Left colon (tissue), 2 donors: ENCODE measurements around the gene PRG3. TPM values are rescaled to one million over a fixed set of nuclear protein-coding genes. Genes with fewer than 3 reads are reported as not detected.
"Not testable (repeated sequence)": the region's sequence is repeated elsewhere in the genome, so short reads cannot be mapped to it uniquely, and the experiment has no call there.

Source experiments
- ATAC-seq: fragments of 200-7000 bp; cut with Tn5 transposase; one replicate; pipeline ENCODE4 v1.9.1; 2020; ENCODE audit warnings: mild to moderate bottlenecking, moderate library complexity
- DNase-seq, 2 donors: peaks; one replicate each; pipeline ENCODE4 v3.0.0-alpha.2; 2020
- intact Hi-C, 2 donors: fragments of 100-400 bp; cut with DNase I in 1 of 2; cut with micrococcal nuclease in 1 of 2; formaldehyde crosslinking; loops; one replicate each; pipeline versions ENCODE4 v1.11.2 to v1.14.0; 2022; cut with DNase I, micrococcal nuclease
- total RNA-seq, 2 donors: library from RNA; stranded (reverse); fragmentation: NEBNext Ultra II Directional; extraction: Animal tissue kit (Norgen Biotek cat#: 25700); gene quantifications; one replicate each; pipeline ENCODE4 v1.2.1, GENCODE V29; 2021
- donor health status: DM: no; HTN: no; CAD: no.
- donor health status: DM: yes; HTN: yes; CAD: no.

Gene PRG3
- total RNA-seq, 2 donors from 2014 or later: not detected

DNA sequence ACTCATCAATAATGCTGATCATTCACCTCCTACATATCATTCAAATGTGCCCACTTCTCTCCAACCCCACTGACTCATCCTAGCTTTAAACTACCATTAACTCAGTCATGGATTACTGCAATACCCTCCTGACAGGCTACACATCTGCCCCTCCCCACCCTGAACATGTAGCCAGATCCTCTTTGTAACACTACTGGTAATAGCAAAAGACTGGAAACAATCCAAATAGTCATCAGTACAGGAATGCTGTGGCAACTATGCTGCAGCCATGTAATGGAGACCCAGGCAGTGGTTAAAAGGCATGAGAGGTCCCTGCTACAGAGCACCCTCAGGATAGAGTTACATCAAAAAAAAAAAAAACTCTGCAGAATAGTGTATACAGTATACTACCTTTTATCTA lies 29.3 kb upstream of the PRG3 start:
- intact Hi-C loops: no loop called here
- no peak for ATAC-seq
- no peak for DNase-seq

DNA sequence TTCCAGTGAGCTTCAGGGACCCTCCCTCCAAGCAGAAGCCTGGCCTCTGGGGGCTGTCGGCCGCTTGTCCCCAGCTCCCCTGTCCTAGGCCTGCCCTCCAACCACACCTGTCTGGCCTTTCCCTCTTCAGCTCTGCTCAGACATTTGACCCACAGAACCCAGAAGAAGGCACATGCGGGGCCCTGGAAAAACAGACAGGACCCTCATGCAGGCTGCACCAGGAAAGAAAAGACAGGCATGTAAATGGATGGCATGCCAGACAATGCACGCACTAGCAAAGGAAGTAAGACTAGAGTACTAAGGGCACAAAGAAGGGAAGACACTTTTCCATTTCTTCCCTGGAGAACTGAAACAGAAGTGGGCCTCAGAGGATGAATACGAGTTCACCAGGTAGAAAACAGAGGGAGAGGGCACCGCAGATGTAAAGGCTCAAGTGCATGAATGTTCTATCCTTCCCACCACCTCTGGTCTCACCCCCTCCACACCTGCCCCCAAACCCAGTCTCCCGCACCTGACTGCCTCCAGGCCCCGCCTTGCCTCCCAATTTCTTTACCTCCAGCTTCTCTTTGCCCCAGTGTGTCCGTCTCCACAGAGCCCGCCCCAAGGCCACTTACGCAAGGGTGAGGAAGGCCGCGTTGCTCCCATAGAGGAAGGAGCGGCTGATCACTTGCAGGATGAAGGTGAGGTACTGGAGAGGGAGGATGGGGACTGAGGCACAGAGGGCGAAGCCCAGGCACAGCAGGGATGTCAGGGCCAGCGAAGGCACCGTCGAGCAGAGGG lies 28.6 kb upstream of the PRG3 start:
- intact Hi-C loops: no loop called here
- no peak for ATAC-seq

DNA sequence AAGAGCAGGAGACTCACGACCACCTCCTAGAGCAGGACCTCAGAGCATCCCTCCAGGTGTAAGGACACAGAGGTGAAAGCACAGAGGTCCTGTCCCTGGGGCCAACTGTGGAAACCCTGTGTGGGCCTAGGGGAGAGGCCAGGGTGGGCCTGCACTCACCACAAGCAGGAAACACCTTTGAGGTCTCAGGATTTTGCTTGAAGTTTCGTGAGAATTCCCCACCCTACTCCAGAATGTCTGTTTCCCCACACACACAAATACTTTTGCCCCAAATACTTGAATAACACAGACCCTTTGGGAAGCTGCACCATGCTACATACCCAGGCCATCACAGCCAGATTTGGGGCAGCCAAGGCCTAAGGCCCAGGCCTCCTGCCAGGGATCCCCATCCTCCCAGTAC lies 27.8 kb upstream of the PRG3 start:
- DNase-seq: no peak
- no peak for ATAC-seq
- intact Hi-C loops: no loop called here

More for the DNA sequence above, 28.6 kb upstream of the PRG3 start:
- DNase-seq: no peak

DNA sequence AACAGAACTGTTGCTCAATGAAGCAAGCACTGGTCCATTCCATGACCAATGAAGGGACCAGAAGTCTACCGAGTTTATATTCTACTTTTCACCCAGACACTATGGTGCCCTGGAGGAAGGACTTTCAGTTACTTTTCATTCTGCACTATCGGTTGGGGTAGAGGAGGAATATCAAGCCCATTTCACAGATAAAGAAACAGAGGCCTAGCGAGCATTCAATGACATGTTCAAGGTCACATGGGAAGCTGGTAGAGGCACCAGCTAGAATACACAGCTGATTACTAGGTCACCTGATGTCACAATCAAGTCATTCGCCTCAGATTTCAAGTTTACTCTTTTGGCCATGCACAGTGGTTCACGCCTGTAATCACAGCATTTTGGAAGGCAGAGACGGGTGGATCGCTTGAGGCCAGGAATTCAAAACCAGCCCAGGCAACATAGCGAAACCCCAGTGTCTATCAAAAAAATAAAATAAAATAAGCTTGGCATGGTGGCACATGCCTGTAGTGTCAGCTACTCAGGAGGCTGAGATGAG lies 27.1 kb upstream of the PRG3 start:
- DNase-seq: no peak
- ATAC-seq: no peak
- intact Hi-C loops: no loop called here

DNA sequence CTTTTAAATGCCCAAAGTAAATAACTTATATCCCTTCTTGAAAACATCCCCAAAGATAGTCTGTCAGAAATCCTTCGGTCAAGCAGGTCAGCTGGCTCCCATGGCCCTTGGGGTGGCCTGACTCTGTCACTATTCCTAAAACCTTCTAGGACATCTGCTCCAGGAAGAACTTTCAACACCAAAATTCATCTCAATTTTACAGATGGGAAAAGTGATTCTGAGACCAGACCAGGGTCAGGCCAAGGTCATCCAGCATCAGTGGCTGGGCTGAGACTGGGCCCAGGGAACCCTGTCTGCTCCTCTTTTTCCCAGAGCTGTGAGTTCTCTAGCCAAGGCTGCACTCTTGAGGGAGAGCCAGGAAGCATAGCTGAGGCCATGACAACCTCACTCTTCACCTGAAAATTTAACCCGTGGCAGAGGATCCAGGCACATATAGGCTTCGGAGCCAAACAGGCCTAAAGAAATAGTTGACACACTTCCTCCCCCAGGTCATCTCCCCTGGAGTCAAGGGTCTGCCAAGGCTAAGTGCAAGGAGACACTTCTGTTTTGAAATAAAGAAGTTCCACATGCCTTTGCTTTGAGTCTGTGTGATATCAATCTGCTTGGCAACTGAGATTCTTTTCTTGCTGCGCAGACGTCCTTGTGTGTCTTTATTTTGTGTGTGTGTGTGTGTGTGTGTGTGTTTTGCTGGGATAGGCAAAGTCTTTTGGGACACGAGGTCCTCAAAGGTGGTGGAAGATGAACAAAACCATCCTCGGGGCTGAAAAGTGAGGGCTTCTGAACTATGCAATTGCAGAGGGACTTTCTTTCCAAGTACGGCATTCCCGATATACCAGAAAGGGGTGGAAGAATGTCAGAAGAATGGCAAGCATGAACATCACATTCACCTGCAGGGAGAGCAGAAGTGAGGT lies 26.3 kb upstream of the PRG3 start:
- intact Hi-C loops: no loop called here

DNA sequence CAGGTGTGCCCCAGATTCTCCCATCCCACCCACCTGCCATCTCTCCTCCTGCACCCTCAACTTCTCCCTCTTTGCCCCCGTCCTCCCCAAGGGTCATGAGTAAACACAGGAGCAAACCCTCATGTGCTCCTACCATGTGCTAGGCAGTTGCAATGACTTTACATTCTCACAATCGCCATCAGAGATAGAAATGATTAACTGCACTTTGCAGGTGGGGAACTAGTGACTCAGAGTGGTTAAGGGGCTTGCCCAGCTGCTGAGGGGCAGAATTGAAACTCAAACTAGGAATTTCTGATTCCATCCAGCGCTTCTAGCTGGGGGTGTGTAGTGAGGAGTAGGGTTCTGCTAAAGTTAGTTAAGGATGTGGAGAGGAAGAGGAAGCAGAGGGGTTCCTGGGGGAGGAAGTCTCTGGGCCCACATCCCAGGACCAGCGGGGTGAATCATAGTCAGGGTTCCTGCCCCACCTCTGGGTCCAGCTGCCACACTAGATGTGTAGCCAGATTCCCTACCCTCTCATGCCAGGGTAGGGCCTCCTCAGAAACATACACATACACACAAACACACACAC lies 25.5 kb upstream of the PRG3 start:
- intact Hi-C loops: no loop called here
- ATAC-seq (no peak), DNase-seq (no peak)

More for the DNA sequence above, 26.3 kb upstream of the PRG3 start:
- ATAC-seq (no peak), DNase-seq (no peak)

DNA sequence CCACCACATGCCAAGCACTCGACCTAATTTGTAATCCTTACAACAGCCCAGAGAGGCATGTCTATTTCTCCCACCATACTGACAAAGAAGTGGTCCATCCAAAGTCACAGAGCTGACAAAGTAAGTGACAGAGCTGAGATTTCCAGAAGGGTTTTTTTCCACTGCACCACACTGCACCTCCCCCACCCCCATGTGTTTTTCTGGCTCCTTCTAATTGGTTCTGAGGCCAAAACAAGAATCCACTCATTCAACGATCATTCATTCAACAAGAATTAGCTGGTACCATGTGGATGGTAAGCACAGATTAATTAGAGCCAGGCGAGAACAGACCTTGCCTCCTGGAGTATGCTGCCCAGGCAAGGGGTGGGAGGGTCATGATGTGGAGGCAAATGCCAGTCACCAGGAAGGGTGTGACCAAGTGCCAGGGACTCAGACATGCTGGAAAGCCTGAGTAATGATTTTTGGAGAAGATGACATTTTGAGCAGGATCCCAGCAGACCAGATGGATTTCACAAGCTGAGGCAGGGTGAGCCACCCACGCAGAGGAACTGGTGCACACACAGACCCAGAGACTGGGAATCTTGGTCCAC lies 24.4 kb upstream of the PRG3 start:
- intact Hi-C loops: no loop called here
- no peak for DNase-seq
- no peak for ATAC-seq

DNA sequence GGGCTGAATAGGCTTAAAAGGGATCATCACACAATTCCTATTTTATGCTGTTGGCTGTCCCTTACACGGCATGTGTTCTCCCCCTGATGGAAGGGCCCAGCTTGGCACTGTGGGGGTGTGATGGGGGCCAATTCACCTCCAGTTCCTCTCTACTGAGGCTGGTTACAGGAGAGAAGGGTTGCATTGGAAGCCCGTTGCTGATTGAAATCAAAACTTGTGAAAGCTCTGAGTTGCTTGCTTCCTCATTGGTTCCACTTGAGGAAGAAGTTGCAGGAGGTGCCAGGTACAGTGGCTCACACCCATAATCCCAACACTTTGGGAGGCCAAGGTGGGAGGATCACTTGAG lies 22.8 kb upstream of the PRG3 start:
- no peak for DNase-seq
- ATAC-seq: no peak
- intact Hi-C loops: no loop called here

DNA sequence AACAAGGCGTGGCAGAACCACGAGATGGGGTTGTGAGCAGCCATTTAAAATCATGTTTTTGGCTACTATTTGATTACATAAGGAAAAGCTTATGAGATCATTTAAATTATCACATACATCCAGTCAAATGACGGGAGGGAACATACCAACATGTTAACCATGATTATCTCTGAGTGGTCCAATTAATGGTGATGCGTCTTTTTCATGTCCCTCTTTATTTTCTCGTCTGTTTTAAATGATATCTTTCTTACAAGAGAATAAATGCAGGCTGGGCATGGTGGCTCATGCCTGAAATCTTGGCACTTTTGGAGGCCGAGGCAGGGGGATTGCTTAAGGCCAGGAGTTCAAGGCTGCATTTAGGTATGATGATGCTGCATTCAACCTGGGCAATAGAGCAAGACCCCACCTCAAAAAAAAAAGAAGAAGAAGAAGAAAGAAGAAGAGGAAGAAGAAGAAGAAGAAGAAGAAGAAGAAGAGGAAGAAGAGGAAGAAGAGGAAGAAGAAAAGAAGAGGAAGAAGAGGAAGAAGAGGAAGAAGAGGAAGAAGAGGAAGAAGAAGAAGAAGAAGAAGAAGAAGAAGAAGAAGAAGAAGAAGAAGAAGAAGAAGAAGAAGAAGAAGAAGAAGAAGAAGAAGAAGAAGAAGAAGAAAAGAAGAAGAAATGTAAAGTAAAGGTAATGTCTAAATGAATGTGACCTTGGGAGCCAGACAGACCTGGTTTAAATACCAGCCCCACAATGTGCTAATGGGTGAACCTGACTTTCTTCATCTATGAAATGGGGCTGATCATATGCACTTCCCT lies 22.3 kb upstream of the PRG3 start:
- ATAC-seq, DNase-seq, intact Hi-C loops: not testable (repeated sequence)

DNA sequence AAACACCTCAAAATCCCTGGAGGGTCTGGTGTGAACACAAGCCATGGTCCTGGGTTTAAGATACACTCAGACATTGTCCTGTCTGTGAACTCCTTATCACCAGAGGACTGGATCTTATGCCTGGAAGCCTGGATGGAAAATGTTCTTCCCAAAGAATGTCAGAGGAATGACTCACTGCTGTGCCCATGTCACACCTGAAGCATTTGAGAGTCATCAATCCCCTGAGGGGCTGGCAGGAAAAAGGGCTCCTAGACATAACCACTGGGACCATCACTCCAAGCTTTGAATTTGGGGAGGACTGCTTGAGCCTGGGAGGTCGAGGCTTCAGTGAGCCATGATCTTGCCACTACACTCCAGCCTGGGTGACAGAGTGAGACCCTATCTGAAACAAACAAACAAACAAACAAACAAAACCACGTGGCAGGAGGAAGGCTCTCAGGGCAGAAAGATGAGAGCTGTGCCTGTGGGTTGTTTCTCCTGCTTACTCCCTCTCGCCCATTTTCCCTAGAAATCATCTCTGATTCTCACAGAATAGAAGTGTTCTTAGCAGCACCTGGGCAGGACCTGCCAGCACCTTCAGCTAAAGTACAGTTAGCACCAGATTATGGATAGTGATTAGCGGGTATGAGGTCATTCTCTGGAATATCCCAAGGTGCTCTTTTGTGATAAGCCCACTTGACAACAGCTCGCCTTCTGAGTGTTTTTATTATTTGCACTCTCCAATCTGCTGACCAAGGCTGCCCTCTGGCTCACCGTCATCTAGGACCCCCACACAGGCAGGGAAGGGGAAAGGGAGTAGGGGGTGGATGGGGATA lies 21.4 kb upstream of the PRG3 start:
- intact Hi-C loops: no loop called here
- ATAC-seq (no peak), DNase-seq (no peak)

DNA sequence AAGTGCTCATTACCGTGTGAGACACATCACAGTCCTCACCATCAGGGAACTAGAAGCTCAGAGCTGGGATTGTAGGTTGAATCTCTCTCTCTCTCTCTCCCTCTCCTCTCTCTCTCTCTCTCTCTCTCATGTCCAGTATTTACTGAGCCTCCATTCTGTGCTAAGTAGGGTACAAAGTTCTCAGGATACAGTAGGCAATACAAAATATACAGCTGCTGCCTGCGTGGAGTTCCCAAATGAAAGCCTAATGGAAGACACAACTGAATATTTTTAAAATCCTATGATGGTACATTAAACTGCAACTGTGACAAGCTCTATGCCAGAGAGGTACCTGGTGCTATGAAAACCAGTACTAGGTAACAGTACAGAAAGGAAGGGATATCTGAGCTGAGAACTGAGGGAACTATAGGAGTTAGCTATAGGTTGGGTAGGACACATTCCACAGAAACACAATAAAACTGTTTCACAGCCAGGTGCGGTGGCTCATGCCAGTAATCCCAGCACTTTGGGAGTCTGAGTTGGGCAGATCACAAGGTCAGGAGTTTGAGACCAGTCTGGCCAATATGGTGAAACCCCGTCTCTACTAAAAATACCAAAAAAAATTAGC lies 19.1 kb upstream of the PRG3 start:
- intact Hi-C loops: no loop called here
- no peak for DNase-seq
- ATAC-seq: peak; percentile 84

DNA sequence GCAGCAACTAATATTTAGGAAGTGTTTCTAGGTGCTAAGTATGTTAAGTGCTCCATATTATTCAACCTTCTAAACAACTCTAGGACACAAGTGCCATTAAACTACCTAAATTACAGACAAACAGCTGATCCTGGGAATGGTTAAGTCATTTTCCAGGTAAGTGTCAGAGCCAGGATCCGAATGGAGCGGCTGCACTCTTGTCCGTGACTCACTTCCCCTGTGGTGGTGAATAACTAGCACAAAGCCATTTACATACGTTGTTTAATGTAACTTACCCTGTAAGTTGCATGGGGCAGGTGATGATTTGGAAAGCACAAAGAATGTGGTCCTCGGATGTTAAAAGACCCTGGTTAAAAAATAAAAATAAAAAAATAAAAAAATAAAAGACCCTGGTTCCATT lies 18.3 kb upstream of the PRG3 start:
- intact Hi-C loops: no loop called here
- no peak for DNase-seq
- ATAC-seq: no peak

DNA sequence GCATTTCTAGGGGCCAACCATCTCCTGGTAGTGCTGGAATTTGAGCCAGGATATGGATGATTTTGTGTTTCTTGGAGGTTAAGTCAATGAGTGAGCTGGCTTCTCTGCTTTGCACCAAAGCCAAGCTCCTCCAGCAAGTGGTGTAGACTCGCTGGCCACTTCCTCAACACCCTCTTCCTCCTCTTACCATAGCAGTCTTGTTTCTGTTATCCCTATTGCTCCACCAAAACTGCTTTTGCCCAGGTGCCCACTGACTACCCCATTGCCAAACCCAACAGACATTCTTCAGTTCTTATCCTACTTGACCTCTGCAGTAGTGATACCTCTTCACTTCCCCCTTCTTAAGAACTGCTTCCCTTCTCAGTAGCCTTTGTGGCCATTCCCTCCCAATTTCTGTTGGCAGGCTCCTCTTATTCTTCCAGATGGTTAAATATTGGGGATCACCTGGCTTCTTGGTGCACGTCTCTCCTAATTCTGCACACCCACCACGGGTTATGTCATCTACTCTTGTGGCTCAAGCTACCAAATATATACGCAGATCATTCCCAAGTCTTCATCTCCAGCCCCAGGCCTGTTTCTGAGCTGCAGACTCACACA lies 16.5 kb upstream of the PRG3 start:
- ATAC-seq (no peak), DNase-seq (no peak)
- intact Hi-C loops: no loop called here

DNA sequence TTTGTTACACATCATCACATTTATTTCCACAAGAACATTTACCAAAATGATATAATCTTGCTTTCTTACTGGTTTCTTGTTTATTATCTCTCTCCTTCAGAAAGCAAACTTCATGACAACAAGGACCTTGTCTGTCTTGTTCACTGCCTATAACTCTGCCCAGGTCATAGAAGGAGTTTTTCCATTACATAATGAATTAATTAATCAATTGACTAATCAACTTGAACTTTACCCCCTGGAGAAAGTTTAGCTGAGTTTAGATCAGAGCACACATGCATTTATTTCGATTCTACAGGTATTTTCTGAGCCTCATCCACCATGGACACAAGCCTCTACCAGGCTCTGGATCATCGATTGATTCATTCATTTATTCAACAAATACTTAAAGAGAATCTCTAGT lies 15.8 kb upstream of the PRG3 start:
- no peak for DNase-seq

DNA sequence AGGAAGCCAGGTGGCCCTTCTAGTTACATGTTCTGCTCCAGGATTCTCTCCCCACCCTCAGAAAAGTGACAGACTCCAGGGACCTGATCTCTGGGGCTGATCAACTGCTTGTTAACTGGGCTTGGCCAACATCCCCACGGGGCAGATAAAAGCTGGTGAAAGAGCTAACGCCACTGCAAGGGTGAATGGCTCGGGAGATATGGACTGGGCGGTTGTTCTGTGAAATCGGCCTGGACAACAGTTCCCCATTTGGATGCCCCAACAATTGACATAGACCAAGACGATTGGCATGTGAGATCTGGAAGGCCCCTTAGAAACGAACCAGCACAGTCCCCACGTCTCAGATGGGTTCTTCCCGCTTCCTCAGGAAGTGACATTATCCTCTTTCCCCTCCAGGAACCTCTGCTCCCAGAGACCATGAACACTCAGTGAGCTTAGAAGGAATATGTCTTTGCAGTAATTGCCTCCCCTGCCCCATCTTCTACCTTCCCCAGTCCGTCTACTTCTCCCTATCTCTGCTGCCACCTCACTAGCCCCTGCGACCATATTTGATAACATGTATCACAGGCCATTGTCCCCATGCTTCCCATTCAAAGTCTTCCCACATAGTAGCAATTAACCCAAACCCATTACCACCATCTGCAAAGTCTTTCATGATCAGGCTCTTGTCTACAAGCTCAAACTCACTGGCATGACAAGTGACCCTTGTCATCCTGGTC lies 15.1 kb upstream of the PRG3 start:
- intact Hi-C loops: no loop called here
- no peak for DNase-seq
- no peak for ATAC-seq

More for the DNA sequence above, 15.8 kb upstream of the PRG3 start:
- ATAC-seq: no peak
- intact Hi-C loops: no loop called here

DNA sequence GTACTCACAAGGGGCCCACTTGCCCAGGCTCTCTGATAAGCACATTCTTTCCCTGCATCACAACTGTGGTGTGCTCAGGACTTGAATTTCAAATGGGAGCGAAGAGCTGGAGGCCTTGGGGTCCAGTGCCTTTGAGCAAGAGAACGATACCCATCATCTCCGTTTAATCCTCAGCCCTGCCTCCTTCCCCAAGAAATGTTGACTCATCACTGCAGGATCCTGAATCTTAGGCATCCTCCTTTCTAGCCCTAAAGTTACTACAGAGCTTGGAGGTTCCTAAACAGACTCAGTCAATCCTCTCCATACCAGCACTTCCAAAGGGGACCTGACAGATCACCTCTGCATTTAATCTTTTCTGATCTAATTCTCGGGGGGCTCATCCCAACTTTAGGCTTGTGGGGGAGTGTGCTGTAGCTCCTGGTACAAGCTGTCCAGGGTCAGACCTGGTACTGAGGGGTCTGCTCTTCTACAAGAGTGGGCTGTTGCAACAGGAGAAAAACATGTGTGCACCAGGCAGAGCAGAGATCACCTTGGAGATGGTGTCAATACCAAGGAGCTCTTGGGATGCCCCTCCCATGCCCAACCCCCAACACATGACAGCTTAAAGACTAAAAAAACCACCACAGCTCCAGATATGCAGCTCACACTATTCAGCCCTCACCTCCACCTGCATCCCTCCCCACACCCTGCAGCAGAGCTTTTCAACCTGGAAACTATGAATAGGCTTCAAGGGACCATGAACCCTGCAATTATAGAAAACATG lies 13.4 kb upstream of the PRG3 start:
- intact Hi-C loops: no loop called here
- DNase-seq (no peak), ATAC-seq (no peak)
